Forelimb muscle (tissue), 1 donor: ENCODE results near the gene RBM44. TPM values are rescaled to one million over a fixed set of nuclear protein-coding genes. Genes with fewer than 3 reads are reported as not detected.

ENCODE experiments used
- DNase-seq: peaks from one replicate; pipeline ENCODE4 v3.0.0-alpha.2; 2013; ENCODE audit warnings: low read depth
- polyA plus RNA-seq: library from polyadenylated mRNA; unstranded; fragments of 120-200 nt; gene quantifications from one replicate; pipeline ENCODE4 v1.2.1, GENCODE V29; 2013; ENCODE audit not compliant: insufficient read length

The RBM44 gene
- polyA plus RNA-seq, 1 donor, result 0.59 TPM

DNA sequence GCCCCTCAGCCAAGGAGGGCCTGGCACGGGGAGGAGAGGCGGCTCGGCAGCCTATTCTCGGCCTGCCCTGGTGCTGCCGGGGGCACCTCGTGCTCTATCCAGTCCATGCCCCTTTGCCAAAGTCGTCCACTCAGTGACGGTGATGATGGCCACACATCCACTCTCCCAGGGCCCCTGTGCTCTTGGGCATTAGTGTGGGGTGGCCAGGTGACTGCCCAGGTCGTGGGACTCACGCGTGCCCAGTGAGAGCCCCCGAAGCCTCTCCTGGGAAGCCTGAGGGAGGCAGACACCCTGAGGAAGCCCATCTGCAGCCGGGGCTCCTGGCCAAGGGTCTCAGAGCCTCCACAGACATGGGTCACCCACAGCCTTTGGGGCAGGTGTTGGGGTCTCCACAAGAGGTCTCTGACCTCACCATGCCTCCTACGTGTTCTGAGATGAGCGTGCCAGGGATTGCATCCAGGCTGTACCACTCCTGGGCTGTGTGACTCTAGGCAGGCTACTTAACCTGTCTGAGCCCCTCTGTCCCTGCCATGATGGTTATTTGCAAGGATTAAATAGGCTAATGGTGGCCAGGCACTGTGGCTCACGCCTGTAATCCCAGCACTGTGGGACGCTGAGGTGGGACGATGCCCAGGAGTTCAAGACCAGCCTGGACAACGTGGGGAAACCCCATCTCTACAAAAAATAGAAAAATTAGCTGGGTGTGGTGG is 73.8 kb downstream of the RBM44 start:
- no peak for DNase-seq

DNA sequence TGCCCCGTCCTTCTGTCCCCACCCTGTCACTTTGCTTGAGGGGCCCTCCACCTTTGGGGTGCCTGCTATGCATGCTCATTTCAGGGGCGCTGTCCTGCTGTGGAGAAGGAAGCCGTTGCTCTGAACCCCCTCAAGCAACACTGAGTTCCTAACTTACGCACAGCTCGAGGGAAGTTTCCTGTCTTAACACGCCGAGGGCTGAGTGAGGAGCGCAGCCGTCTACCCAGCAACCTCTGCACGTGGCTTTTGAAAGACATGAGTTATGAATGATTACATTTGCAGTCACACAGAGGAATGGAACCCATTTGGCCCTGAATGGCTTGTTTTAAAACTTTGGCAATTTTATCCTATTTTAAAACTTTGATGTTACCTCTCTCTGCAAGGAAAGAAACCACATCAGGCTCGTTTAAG is 74.8 kb downstream of the RBM44 start:
- DNase-seq, result no peak

DNA sequence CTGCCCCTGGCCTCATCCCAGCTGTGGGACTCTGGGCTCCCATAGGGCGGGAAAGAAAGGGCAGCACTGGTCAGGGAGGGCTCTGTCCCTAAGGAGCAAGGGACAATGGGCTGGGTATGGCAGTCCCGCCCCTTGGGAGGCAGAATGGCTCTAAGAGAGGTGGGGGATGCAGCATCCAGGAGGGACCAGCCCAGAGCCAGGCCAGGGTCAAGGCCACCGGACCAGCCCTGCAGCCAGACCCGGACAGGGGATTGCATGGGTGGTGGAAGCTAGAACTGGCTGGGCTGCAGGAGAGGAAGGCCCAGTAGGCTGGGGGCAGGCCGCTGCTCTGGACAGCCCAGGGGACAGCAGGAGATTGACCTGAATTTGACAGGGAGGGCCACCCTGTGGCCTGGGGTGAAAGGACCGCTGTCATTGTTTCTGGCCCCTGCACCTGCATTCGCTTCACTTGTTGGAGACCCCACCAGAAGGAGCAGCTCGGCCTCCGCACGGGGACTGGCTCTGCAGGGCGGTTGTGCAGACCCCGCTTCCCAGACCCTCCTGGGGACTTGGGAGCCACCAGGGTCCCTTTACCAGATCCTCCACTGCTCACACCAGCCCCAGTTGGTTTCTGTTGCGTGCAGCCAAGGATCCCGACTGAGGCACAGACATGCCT is 75.4 kb downstream of the RBM44 start:
- no peak for DNase-seq

DNA sequence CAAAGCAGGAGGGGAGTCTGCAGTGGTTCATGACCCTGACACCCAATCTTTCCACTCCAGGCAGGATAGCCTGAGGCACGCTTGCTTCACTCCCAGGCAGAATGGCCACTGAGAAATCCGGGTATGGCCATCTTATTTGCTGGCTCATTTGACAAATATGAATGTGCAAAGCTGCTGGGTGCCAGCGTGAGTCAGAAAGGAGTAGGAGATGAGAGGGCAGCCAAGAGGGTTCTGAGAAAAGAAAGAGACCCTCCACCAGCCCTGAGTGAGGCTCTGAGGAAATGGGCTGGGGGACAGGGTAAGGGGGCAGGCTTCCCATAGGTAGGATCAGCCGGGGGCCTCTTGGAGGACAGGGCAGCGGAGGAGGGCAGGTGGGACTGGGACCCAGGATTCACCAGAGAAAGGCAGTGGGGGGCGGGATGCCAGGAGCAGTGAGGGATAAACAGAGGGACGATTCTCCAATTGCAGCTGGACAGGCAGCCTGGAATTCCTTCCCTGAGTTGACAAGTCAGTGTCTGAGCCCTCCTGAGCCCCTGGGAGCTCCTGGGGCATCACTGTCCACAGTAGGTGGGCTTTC is 76.1 kb downstream of the RBM44 start:
- no peak for DNase-seq

DNA sequence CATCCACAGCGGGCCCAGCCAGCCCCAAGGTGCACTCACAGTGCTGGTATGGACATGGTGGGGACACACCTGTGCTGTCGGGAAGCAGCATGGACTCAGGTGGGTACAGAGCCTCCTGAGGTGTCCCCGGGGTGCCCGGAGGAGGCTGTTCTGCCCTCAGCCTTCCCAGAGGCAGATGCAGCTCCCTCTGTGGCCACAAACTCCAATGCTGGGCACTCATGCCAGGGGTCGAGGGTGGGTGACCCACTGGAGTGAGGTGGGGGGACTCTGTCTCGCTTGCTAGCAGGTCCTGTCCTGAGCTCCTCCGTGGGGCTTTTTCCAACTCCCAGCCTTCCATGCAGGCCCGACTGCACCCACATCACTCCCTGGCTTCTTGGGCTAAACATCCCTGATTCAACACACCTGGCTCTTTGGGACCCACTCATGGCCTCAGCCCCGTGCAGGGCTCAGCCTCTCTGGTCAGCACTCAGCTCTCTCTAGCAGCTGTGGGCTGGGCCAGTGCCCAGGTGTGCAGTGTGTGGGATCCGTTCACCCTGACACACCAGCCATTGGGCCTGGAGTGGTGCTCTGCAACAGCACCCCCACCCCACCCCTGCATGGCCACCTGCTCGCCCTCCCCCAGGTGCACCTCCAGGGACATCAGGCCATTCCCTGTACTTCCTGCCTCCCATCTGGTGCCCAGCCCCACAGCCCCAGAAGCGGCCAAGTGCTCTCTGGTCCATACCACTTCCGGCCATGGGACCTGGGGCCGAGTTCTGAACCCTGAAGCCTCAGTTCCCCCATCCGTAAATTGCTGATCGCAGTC is 76.9 kb downstream of the RBM44 start:
- no peak for DNase-seq

DNA sequence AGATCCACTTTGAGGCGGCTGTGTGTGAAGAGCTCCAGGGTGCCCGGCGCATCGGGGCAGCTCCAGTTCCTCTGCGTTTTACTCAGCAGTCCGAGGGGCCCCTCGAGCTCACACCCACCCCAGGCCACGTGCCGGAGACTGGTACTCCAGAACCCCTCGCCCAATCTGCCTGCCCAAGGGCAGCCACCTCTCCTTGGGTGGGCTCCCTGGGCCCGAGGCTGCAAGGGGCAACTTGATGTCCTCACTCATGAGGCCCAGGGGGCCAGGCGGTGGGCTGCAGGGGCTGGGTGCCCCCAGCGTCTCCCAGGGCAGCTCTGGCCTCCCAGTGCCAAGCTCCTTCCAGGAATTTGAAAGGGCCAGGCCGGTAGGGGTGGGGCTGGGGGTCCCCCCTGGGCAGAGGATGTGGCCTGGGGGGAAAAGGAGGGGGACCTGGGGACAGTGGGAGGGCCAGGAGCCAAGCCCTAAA is 77.5 kb downstream of the RBM44 start:
- no peak for DNase-seq

DNA sequence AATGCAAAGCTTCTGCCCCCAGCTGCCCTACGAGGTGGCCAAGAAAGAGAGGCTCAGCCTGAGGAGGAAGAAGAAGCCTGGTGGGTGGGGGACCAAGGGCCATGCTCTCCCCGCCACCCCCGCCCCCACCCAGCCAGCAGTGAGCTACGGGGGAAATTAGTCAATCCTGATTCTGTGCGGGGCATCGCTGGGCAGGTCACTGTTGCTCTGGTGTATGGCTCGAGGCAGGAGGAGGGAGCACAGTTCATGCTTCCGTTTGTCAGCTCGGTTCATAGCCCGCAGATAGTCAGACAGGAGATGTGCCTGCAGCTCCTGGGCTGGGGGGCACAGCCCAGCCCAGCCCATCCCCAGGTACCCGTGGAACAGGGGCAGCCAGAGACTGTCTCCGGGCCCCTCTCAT is 78.0 kb downstream of the RBM44 start:
- no peak for DNase-seq

DNA sequence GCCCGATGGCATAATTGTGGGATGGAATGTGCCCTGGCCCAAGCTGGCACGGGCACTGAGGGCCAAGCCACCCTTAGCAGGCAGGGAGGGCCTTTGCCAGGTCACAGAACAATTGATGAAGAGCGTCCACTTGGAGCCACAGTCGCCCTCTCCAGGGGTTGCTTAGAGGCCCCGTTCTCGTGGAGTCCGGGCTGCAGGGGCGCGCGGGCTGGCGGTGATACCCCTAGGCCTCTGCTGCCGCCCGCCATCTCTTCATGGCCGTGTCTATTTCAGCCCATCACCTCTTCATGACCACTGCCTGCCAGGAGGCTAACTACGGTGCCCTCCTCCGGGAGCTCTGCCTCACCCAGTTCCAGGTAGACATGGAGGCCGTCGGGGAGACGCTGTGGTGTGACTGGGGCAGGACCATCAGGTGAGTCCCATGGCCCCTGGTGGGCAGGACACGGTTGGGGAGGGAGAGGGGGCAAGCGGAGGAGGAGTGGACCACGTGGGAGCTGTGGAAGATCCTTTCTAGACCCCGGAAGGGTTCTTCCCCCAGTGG is 78.4 kb downstream of the RBM44 start:
- no peak for DNase-seq

DNA sequence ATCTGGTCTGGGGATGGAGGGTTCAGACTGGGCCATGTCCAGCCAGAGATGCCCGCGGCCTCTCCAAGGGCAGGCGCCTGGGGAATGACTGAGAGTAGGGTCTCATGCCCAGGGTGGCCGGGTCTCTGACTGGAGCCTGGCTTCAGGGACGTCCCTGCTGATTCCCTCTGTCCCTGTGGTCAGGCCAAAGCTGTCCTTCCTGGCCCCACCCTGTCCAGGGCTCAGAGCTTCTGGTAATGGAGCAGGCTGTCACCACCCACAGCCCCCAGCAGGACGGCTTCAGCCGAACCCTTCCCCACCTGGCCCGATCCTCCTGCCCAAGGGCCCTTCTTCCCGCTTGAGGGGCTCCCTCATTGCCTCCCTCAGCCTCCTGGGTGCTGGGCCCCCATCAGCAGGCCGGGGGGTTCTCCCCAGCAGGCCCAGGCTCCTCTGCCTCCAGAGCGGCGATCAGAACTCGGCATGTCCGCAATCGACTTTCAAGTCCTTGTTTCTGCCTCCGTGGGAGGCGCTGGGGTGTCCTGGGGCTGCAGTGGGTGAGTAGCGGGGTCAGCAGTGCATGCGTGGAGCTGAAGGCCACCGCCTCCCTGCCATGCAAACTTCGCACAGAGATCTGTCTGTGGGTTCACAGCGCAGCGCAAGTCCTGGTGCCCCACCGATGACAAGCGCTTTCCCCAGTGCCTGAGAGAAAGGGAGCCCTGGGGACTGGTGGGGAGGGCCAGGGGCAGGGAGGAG is 79.2 kb downstream of the RBM44 start:
- DNase-seq, result no peak

DNA sequence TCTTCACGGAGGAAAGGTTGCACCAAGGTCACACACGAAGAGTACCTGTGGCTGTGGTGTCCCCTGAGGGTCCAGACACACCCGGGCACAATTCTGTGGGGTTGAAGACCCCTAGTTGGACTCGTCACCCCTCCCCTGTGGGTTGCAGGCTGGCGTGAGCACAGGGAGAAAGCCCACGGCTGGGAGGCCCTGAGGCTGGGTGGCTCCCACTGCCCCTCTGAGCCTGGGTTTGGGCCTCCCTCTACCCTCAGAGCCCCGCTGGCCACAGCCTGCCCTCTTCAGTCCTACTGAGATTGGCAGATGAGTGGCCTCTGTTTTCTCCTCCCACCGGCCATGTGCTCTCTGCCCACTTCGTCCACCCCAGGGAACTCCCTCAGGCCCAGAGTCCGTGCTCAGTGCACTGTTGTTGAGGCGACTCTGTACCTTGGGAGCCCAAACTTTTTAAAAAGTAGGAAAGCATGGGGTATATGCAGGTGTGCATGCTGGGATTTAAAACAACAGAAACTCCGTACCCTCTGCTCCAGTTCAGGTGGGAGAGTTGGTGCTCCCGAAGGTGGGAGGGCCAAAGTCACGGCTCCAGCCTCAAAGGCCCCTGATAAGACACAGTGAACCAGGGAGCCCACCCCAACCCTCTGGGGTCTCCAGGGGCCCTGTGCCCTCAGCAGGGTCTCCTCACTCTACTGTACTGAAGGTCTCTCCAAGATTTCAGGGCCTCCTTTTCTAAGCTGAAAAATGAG is 79.9 kb downstream of the RBM44 start:
- DNase-seq, result no peak

DNA sequence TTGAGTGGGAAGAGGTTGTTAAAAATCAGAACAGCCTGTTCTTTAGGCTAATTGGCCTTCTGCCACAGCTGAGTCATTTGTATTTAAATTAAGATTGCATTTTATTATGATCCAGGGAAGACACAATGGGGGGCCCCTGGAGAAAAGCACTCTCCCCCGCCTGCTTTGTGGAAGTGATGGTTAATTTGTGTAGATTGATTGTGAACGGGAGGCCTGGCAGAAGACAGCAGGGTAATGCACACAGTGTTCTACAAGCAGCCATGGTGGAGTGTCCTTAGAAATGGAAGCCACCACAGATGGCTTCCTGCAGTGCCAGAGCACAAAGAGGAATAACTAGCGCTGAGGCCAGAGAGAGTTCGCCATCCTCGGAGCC is 80.5 kb downstream of the RBM44 start:
- DNase-seq, result no peak

DNA sequence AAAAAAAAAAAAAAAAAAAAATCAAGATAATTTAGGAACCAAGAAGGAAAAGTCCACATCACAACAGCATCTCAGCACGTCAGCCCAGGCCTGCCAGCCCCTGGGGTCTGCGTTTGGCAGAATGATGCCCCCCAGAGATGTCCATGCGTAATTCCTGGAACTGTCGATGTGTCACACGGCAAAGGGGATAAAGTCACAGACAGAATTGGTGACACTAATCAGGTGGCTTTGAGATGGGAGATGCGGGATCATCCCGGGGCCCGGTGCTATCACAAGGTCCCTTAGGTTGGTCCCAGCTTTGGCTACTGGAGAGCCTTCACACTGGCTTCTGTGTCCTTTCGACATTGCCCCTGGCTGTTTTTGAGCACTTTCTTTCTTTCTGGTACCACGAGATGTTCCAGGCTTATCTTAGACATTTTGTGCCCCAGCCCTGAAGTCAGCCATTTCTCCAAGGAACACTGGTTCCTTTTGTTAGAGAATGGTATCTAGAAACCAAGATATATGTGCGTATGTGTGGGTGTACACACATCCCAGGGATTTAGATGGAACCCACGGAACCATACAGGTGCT is 81.5 kb downstream of the RBM44 start:
- no peak for DNase-seq

DNA sequence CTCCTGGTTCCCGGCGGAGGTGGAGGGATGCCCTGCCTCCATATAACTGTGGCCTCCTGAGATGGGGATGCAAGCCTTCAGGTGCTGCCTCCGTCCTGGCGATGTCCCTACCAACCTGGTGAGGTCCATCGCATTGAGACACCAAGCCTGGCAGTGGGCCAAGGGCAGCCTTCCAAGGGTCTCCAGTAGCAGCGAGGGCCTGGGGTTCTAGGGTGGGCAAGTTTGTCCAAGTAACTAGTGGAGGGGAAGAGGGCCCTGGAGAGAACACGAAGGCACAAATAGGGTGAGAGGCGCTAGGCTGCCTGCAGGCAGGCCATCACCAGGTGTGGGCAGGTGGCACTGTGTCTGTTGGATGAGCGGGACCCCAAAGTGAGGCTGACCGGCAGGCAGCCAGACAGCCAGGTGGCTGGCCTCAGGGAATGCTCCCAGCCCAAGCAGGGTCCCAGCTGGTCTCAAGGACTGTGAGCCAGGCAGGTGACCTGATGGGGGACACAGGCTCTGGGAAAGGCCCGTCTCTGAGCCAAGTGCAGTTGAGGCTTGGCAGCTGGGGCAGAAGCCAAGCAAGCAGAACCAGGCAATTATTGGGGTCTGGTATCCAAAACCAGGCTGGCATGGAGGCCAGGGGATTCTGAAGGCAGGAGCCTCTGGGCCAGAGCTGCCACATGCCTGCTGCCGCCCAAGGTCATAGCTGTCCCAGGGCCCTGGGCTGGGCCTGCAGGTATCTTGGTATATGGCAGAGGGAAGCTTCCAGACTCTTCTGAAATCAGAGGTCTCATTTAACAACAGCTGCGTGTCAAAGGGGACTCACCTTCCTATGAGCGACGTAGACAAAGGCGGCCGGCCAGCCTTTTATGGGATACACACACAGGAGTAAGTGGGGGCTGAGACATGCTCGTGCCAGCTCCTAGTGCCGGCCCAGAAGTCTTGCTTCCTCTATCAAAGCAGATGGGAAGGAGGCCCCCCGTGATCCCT is 84.2 kb downstream of the RBM44 start:
- no peak for DNase-seq

DNA sequence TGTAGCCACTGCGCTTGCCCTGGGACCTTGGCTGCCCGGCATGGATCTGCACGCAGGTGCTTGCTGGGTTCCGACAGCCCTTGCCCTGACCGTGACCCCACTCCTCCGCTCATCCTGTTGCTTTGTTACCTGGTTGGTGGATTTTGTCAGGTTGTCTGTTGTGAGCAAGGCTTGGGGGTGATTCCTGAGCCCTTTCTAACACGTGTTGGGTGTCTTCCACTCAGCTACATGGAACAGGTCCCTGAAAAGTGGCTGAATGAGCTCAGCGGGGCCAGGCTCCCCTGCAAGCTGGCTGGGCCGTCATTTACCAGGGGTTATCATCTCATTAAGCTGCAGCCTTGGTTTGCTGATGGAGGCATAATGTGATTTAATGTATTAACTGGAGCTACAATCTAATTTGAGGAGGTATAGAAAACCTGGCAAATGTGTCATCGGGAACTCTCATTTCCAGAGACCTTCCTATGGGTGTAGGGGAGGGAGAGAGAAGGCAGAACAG is 85.4 kb downstream of the RBM44 start:
- DNase-seq, result no peak

DNA sequence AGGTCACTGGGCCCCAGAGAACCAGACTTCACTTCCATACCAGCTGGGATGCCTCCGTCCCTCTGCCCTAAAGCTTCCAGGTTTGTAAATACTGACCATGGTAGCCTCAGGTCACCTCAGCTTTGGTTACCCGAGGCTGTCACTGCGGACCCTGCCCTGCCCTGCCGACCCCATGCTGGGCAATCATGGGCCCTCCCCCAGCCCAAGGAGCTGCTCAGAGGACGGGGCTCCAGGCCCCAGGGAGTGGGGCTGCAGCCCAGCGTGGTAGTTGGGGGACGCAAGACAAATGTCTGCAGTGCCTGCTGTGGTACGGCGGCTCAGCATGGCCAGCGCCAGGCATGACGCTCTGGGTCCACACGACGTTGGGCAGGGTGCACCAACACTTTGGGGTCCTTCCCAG is 86.1 kb downstream of the RBM44 start:
- no peak for DNase-seq

DNA sequence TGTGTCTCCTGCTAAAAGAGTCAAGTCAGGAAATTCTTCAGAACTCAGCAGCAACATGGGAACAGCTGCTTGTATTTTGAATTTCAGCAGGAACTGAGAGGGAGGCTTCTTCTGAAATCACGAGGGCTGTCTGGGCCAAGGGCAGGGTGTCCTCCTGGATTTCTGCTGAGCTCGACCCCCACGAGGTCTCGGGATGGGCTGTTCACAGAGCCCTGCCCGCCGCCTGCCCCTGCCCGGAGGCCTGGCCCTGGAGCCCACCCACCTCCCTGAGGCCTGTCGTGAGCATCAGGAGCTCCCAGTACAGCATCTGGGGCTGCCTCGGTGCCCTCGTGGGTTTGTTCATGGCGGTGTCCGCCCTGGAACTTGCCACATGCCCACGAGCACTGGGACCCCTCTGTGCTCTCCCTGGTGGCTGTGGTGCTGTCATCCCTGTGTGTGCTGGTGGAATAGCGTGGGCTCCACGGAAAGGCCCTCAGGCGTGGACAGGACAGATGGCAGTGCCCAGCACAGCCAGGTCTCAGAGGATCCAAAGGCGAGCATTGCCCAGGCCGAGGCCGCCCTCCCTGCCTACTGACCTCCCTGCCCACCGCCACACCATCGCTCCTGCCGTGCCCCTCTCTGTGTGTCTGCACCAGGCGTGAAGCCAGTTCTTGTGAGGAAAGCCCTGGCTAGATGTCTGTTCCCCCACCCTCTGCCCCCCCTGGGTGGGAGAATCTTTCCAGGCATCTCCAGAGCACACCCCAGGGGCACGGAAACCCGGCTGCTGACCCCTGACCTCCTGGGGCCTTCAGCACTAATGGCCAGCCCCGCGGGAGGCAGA is 86.7 kb downstream of the RBM44 start:
- no peak for DNase-seq

DNA sequence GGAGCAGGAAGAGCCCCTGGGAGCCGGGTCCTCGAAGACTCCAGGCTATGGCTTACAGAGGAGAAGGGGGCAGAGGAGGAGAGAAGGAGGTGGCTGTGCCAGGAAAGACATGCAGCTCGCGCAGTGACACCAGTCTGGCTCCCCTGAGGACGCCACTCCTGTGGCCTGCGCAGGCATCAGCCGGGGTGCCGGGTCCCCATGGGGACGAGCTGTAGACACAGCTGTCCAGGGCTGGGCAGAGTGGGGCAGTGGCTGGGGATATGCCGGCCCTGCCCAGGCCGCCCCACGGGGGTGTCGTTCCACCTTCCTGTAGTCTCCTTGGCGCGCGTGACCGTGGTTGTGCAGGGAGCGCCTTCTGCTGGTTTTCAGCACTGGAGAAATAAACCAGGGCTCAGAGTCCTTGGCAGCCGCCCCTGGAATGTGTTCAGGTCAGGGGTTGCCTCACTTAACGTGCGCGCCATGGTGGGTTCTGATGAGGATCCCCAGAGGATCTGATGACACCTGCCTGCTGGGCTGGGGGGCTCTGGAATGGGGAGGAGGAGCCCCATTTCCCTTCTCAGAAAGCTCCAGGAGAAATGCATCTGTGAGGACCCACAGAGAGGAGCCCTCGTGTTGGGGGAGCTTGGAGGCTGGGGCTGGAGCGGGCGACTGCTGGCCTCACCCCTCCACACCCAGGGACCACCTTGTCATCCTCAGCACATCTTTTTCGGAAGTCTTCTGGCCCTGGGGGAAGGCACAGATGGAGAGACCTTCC is 87.5 kb downstream of the RBM44 start:
- no peak for DNase-seq
